GM12878 (cell line): ENCODE results near the gene PRTFDC1.

Experiments used
- CTCF ChIP-seq, 3 experiments: IDR thresholded peaks in 2 of 3; conservative IDR thresholded peaks in 1 of 3; 2 replicates each; pipeline ENCODE4 v1.5.1; 2011; ENCODE audit warnings: low read depth in 3 of 3, low read length in 3 of 3, mild to moderate bottlenecking in 3 of 3, control low read depth in 2 of 3, moderate library complexity in 2 of 3, inconsistent platforms in 1 of 3, mixed read lengths in 1 of 3; ENCODE audit not compliant: control insufficient read depth in 2 of 3, insufficient read depth in 1 of 3; ENCODE audit errors: extremely low read depth in 1 of 3
- MEF2B ChIP-seq: fragments of 450-650 bp; IDR thresholded peaks from 2 replicates; pipeline ENCODE4 v1.6.1; 2018; ENCODE audit warnings: mild to moderate bottlenecking, moderate library complexity; ENCODE audit not compliant: partially characterized antibody, poor library complexity, severe bottlenecking
- NR2C2 ChIP-seq: IDR thresholded peaks from 2 replicates; pipeline ENCODE4 v1.6.1; 2011; ENCODE audit warnings: borderline replicate concordance, low read depth; ENCODE audit not compliant: control insufficient read depth, insufficient read length
- NRF1 ChIP-seq: conservative IDR thresholded peaks from 2 replicates; pipeline ENCODE4 v1.6.1; 2011; ENCODE audit warnings: mild to moderate bottlenecking, low read depth, low read length, improper control_type of control experiment
- TAF1 ChIP-seq: IDR thresholded peaks from 2 replicates; pipeline ENCODE4 v1.6.1; 2011; ENCODE audit warnings: mild to moderate bottlenecking, low read depth, low read length, borderline replicate concordance
- TBL1XR1 ChIP-seq: IDR thresholded peaks from 2 replicates; pipeline ENCODE4 v1.6.1; 2012; ENCODE audit warnings: low read depth, low read length, improper control_type of control experiment
- ZNF24 ChIP-seq: fragments of 450-650 bp; IDR thresholded peaks from 2 replicates; pipeline ENCODE4 v1.6.1; 2017; ENCODE audit warnings: antibody characterized with exemption, mild to moderate bottlenecking

DNA sequence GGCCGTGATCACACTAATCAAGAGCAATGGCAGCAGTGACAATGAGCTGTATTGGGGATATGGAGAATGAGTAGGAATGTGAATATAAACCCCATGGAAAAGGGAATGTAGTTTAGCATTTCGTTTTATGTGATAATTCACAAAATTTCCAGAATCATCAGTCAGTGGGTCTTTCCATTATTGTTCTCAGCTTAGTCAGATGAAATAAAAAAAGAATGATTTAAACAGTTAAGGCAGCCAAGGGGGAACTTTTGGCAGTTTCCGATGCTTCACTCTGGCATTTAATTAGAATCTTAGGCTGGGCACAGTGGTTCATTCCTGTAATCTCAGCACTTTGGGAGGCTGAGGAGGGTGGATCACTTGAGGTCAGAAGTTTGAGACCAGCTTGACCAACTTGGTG is 86.6 kb downstream of the PRTFDC1 start:
- TF ChIP-seq MEF2B, result no peak
- TF ChIP-seq CTCF (IDR thresholded peaks at IDR 0.05 in 2 of 3, conservative IDR thresholded peaks at IDR 0.05 in 1 of 3; ENCODE audit: control insufficient read depth in 2 of 3, extremely low read depth in 1 of 3, insufficient read depth in 1 of 3, low read depth in 3 of 3, low read length in 3 of 3), result no peak
- no peak for TF ChIP-seq NR2C2
- no peak for TF ChIP-seq NRF1
- TF ChIP-seq TAF1, result no peak
- no peak for TF ChIP-seq ZNF24
- TF ChIP-seq TBL1XR1, result no peak
